HuH-7 (cell line): ENCODE measurements around the gene SH3RF1.

ENCODE experiments used
- DNase-seq: peaks from one replicate; pipeline ENCODE4 v3.0.0; 2011; ENCODE audit warnings: low spot score

Gene SH3RF1

GRCh38 chr4:169133932-169134331 lies 136.8 kb downstream of the SH3RF1 start:
- peak; percentile 42 for DNase-seq

GRCh38 chr4:169132561-169133305 lies 138.0 kb downstream of the SH3RF1 start:
- no peak for DNase-seq

GRCh38 chr4:169131556-169132208 lies 139.1 kb downstream of the SH3RF1 start:
- no peak for DNase-seq

- no peak for DNase-seq
Measured at GRCh38 chr4:169128902-169129301, 141.9 kb downstream of the SH3RF1 start.

GRCh38 chr4:169127314-169127713 lies 143.4 kb downstream of the SH3RF1 start:
- no peak for DNase-seq

GRCh38 chr4:169124661-169125060 lies 146.1 kb downstream of the SH3RF1 start:
- no peak for DNase-seq

GRCh38 chr4:169122422-169122821 lies 148.3 kb downstream of the SH3RF1 start:
- DNase-seq = no peak

- no peak for DNase-seq
Measured at GRCh38 chr4:169121861-169122382, 148.8 kb downstream of the SH3RF1 start.

- no peak for DNase-seq
Measured at GRCh38 chr4:169120624-169121023, 150.1 kb downstream of the SH3RF1 start.

GRCh38 chr4:169119536-169119935 lies 151.2 kb downstream of the SH3RF1 start:
- no peak for DNase-seq

- no peak for DNase-seq
Measured at GRCh38 chr4:169117591-169118081, 153.1 kb downstream of the SH3RF1 start.

- no peak for DNase-seq
Measured at GRCh38 chr4:169116270-169116901, 154.4 kb downstream of the SH3RF1 start.

GRCh38 chr4:169115897-169116254 lies 154.9 kb downstream of the SH3RF1 start:
- peak; percentile 32 for DNase-seq

- DNase-seq = no peak
Measured at GRCh38 chr4:169115144-169115896, 155.4 kb downstream of the SH3RF1 start.

- DNase-seq = no peak
Measured at GRCh38 chr4:169114341-169114974, 156.3 kb downstream of the SH3RF1 start.

GRCh38 chr4:169110633-169111032 lies 160.1 kb downstream of the SH3RF1 start:
- no peak for DNase-seq

- no peak for DNase-seq
Measured at GRCh38 chr4:169109035-169109675, 161.6 kb downstream of the SH3RF1 start.

- no peak for DNase-seq
Measured at GRCh38 chr4:169108303-169108702, 162.5 kb downstream of the SH3RF1 start.

- no peak for DNase-seq
Measured at GRCh38 chr4:169107528-169107927, 163.2 kb downstream of the SH3RF1 start.

- DNase-seq = no peak
Measured at GRCh38 chr4:169106696-169107229, 164.0 kb downstream of the SH3RF1 start.

GRCh38 chr4:169105620-169106019 lies 165.1 kb downstream of the SH3RF1 start:
- DNase-seq = no peak
